Stimulated activated naive CD4-positive, alpha-beta T cell (primary cell): ENCODE measurements around the gene TSNAX.

ENCODE experiments used
- DNase-seq, 6 experiments: peaks; one replicate each; lab custom pipeline; 2025; lab: John Stamatoyannopoulos, UW

The TSNAX gene

GRCh38 chr1:231518485-231519034, 9.9 kb upstream of the TSNAX start:
- DNase-seq = no peak

GRCh38 chr1:231519166-231519565, 9.3 kb upstream of the TSNAX start:
- no peak for DNase-seq

DNA sequence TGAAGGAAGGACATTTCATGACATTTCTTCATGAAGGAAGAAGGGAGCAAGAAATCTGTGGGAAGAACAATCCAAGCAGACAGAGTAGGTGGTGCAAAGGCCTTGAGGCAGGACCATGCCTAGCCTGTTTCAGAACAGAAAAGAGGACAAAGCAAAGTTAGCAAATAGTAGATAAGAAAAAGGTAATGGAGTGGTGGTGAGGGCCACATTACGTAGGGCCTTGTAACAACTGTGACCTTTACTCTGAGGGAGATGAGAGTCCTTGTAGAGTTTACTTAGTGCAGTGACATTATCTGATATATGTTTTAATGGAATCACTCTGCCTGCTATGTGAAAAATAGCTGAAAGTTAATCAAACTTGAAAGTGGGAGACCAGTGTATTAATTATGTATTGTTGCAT, 6.4 kb upstream of the TSNAX start:
- no peak for DNase-seq

- no peak for DNase-seq
These were observed 5.4 kb upstream of the TSNAX start for GRCh38 chr1:231522931-231523642.

- DNase-seq = no peak
These were observed 4.7 kb upstream of the TSNAX start for GRCh38 chr1:231523816-231524215.

- DNase-seq = no peak
These were observed 1.9 kb upstream of the TSNAX start for GRCh38 chr1:231526536-231526935.

DNA sequence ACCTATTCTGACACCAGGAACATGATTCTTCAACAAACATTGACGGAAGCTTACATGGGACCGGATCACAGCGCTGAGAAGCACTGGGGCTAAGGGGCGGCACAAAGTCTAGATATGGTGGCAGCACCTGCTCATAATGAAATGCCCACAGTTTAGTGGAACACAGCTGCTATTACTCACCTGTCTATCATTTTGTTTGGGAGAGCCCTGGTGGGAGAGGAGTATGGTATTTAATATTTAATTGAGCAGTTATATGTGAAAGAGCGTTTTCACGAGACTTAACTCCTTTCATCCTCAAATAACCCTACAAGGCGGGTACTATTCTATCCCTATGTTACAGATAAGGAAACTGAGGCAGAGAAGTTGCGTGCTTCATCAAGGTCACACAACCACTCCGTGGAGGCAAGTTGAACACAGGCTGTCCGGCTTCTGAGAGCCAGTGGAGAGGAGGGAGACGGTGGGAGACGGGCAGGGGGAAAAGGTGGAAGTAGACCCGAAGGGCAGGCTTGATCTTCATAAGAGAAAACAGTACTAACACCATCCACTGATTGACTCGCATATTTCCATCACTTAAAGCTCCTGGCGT, 790 bp upstream of the TSNAX start:
- no peak for DNase-seq

DNA sequence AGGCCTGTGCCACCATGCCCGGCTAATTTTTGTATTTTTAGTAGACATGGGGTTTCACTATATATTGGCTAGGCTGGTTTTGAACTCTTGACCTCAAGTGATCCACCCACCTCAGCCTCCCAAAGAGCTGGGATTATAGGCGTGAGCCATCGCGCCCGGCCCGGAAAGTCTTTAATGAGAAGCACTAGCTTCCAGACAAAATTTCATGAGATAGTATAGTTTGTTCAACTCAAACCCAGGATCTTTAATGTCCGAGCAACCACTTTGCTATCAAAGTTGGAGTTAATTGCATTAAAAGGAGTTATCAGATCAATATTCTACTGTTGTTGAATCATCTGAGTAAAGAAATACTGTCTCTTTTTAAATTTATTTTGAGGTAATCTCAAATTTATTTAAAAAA, 4.8 kb downstream of the TSNAX start:
- DNase-seq = no peak

DNA sequence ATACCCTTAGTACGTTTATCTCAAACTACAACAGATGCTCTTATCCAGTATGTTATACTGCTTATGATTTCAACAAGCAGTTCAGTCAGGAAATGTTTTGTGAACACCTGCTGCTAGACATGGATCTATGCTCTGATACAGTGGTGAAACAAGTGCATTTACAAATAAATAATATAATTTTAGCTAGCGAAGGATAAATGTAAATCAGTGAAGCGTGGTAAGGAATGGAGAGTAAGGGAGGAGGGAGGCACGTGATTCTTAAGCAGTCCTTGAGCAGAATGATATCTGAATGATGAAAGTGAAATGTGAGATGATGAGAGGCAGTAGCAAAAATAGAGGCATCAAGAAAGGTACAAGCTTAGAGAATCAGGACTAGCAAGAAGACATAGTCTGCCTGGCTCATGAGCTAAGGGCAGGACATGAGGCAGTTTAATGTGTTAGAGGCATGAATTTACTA, 6.3 kb downstream of the TSNAX start:
- DNase-seq = no peak

- no peak for DNase-seq
These were observed 7.6 kb downstream of the TSNAX start for GRCh38 chr1:231536099-231536498.

DNA sequence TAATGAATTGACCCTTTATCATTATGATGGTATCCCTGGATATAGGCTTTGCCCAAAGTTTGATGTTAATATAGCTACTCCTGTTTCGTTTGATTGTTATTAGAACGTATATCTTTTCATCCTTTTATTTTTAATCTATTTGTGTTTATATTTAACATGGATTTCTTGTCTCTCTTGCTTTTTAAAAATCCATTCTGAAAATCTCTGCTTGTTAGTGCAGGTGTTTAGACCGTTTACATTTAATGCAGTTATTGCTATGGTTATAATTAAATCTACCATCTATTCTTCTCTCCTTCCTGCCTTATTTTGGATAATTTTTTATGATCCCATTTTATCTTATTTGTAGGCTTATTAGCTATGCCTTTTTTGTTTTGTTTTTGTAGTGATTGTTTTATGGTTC, 12.4 kb downstream of the TSNAX start:
- DNase-seq = no peak

DNA sequence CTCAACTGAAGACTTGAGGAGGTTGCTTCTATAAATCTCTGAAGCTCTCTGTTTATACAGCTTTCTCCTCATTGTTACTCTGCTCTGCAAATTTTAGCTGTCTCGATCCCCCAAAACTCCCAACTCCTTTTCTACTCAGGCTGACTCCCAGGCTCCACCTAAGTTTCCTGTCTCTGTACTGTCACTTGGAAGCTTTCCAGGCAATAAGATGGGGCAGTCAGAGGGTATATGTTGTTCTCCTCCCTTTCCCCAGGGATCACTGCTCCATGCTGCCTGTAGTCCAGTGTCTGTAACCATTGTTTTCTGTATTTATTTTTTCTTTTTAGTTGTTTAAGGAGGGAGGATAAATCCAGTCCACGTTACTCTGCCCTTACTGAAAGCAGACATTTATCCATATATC, 13.4 kb downstream of the TSNAX start:
- no peak for DNase-seq

- DNase-seq = no peak
These were observed 16.6 kb downstream of the TSNAX start for GRCh38 chr1:231544943-231545592.

DNA sequence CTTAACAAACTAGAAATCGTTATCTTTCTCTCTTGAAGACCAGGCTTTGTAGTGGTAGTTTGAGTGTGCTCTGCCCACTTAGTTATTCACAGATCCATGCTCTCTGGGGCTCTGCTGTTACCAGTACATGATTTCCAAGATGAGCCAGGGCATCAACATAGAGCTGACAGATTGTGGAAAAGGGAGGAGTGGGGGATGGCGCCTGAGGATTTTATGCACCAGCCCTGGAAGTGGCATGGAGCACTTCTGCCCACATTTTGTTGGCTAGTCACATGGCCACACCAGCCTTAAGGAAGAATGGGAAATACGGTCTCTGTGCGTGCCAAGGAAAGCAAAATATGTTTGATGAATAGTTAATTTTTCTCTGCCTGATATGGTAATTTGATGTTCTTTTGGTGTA, 18.2 kb downstream of the TSNAX start:
- DNase-seq = no peak

- DNase-seq = no peak
These were observed 21.4 kb downstream of the TSNAX start for GRCh38 chr1:231549733-231550447.

GRCh38 chr1:231550448-231550781, 21.9 kb downstream of the TSNAX start:
- DNase-seq = peak in 2 of 6 experiments; percentile 8 to 21

DNA sequence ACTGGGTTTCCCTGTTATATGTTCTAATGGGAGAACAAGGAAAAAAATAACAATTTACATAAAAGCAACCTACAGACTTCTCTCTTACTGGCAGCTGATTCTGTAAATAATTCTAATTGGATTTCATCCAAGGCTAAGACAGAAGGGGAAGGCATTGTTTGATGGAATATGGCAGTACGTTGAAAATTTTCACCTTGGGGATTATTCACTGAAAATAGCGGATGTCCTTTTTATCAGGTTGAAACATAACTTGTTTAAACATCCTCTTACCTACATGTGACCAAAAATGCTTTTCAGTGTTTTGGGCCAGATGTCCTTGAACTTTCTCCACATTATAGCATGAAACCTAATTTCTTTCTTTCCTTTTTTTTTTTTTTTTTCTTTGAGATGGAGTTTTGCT, 24.9 kb downstream of the TSNAX start:
- DNase-seq = no peak

DNA sequence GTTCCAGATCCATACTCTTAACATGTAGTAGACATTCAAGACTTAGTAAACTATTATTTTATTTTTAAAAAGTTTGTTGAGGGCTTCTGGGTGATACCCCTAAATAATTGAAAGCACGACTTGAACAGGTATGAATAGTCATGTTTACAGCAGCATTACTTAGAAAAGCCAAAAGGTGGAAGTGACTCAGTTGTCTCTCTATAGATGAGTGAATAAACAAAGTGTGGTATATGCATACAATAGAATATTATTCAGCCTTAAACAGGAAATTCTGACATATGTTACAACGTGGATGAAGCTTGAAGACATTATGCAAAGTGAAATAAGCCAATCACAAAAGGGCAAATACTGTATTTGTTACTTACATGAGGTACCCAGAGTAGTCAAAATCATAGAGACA, 26.5 kb downstream of the TSNAX start:
- DNase-seq = no peak

GRCh38 chr1:231557411-231557810, 28.9 kb downstream of the TSNAX start:
- DNase-seq = no peak

DNA sequence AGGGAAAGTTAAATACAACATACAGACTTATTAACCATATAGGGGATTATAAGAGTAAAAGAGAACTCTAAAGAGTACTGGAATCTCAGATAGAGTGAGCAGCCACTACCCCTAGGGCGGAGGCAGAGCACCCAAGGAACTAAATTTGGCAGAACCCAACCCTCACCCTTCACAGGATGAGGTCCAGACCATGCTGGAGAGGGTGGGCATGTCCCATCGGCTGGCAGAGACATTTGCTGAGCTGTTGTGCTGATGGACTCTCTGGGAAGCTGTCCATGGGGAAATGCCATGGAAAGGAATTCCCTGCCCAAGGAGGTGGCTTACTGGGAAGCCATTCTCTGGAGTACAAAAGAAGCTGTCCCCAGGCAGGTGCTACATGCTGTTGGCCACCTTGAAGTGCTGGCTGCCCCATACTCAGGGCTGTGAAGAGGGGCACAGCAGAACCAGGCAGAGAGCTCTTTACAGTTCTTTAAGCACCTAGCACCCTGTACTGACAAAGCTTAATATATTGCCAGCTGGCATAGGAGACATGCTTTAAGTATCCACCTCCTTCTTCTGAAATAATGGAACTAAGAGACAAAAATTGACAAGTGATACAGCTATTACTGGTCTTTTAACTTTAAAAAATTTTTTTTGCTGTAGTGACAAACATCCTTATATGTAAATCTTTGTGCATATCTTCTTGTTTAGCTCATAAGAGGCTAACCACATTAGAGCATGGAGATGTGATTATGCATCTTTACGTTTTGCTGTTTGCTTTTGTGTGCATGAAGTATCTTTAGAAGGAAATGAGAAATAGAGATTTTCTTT, 29.6 kb downstream of the TSNAX start:
- DNase-seq = no peak

DNA sequence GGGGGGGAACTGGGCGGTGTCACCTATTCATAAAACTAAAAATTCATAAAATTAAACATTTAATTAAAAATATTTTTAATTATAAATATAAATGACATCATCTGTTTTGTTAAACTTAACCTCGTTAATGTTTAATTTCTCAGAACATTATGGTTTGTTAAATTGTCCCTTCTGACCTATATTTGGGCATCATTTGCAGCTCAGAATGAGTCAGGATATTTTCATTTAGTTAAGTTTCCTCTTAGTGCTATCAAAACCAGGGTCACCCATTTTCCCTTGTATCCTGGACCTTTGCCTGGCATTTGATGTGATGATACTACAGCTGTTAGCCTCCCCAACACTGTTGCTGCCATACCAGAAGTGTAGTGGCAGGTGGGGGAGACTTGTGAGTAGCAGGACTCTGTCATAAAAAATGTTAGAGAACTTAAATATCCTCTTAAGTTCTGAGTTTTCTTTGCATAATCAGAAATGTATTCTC, 30.3 kb downstream of the TSNAX start:
- DNase-seq = no peak
